SU-DHL-6 (cell line): ENCODE data around the gene SLC44A1.

Experiments
- EZH2phosphoT487 ChIP-seq: fragments of 200-600 bp; sonication (generic), shearing (Covaris generic); conservative IDR thresholded peaks from 2 replicates; pipeline ENCODE4 v1.6.1; 2018; ENCODE audit warnings: mild to moderate bottlenecking, antibody characterized with exemption, low read length, moderate library complexity, mixed read lengths
- TF ChIP-seq, protein P1 (sequence below): fragments of 200-600 bp; sonication (generic); IDR thresholded peaks from one replicate; pipeline ENCODE4 v1.5.1; 2017; ENCODE audit warnings: antibody characterized with exemption, mild to moderate bottlenecking, low read length, moderate library complexity; ENCODE audit not compliant: insufficient read depth, poor library complexity, severe bottlenecking

- TF ChIP-seq, protein P1, sequence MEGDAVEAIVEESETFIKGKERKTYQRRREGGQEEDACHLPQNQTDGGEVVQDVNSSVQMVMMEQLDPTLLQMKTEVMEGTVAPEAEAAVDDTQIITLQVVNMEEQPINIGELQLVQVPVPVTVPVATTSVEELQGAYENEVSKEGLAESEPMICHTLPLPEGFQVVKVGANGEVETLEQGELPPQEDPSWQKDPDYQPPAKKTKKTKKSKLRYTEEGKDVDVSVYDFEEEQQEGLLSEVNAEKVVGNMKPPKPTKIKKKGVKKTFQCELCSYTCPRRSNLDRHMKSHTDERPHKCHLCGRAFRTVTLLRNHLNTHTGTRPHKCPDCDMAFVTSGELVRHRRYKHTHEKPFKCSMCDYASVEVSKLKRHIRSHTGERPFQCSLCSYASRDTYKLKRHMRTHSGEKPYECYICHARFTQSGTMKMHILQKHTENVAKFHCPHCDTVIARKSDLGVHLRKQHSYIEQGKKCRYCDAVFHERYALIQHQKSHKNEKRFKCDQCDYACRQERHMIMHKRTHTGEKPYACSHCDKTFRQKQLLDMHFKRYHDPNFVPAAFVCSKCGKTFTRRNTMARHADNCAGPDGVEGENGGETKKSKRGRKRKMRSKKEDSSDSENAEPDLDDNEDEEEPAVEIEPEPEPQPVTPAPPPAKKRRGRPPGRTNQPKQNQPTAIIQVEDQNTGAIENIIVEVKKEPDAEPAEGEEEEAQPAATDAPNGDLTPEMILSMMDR, result no peak
- TF ChIP-seq EZH2phosphoT487, result no peak
Observed at GRCh38 chr9:105259274-105259673, 14.8 kb downstream of the SLC44A1 start.
